Chondrocyte (in vitro differentiated cells): ENCODE results near the gene ANO2. TPM values are rescaled to one million over a fixed set of nuclear protein-coding genes. Genes with fewer than 3 reads are reported as not detected.
A peak's percentile ranks its signal among the peaks of the same experiment; 100 is the strongest.

Experiments
- DNase-seq: peaks from one replicate; pipeline ENCODE4 v3.0.0; 2021; ENCODE audit warnings: mixed read lengths, low spot score
- H3K27ac Mint-ChIP-seq: one replicate; pipeline ENCODE4 v1.8.0; 2021; ENCODE audit warnings: mild to moderate bottlenecking, moderate library complexity, mixed read lengths; ENCODE audit not compliant: unreplicated experiment
- H3K27me3 Mint-ChIP-seq: 2 replicates; pipeline ENCODE4 v1.8.0; 2021; ENCODE audit warnings: low read depth, mixed read lengths
- H3K36me3 Mint-ChIP-seq: 2 replicates; pipeline ENCODE4 v1.8.0; 2021; ENCODE audit warnings: low read depth, mixed read lengths
- H3K4me1 Mint-ChIP-seq: 2 replicates; pipeline ENCODE4 v1.8.0; 2021; ENCODE audit warnings: low read depth, mild to moderate bottlenecking, mixed read lengths
- H3K4me3 Mint-ChIP-seq: one replicate; pipeline ENCODE4 v1.8.0; 2021; ENCODE audit warnings: mild to moderate bottlenecking, moderate library complexity, mixed read lengths; ENCODE audit not compliant: unreplicated experiment
- H3K9me3 Mint-ChIP-seq: 2 replicates; pipeline ENCODE4 v1.8.0; 2021; ENCODE audit warnings: low read depth, mixed read lengths
- CTCF ChIP-seq: fragments of 200-600 bp; sonication (generic); IDR thresholded peaks from 2 replicates; pipeline ENCODE4 v1.5.0; 2021; ENCODE audit warnings: antibody characterized with exemption, mild to moderate bottlenecking, moderate library complexity
- total RNA-seq: library from RNA; stranded (reverse); gene quantifications from 3 replicates; pipeline ENCODE4 v1.2.1, GENCODE V29; 2021

ANO2 gene
- total RNA-seq, 1 donor from 2014 or later: 0.47 TPM

- Mint-ChIP-seq H3K27ac (no peak overlapping the region), H3K4me1 (peaks cover 3% of the 10 kb centered on the region), H3K4me3 (no peak overlapping the region), H3K27me3 (peaks cover 1% of the 10 kb centered on the region), H3K36me3 (no peaks in the 10 kb centered on the region), H3K9me3 (peaks cover under 1% of the 10 kb centered on the region)
- no peak for TF ChIP-seq CTCF
- DNase-seq: peak; percentile 92
Observed at GRCh38 chr12:5985471-5985870, 40.4 kb upstream of the ANO2 start.

- Mint-ChIP-seq H3K9me3 (peaks cover 4% of the 10 kb centered on the region), H3K27me3 (peaks cover 4% of the 10 kb centered on the region), H3K4me3 (no peak overlapping the region), H3K36me3 (no peaks in the 10 kb centered on the region), H3K27ac (no peak overlapping the region), H3K4me1 (peaks cover 3% of the 10 kb centered on the region)
- DNase-seq: no peak
- TF ChIP-seq CTCF: no peak
Observed at GRCh38 chr12:5984873-5985272, 39.8 kb upstream of the ANO2 start.

- Mint-ChIP-seq H3K4me1 (no peaks in the 10 kb centered on the region), H3K27me3 (peaks cover 5% of the 10 kb centered on the region), H3K36me3 (no peaks in the 10 kb centered on the region), H3K27ac (no peak overlapping the region), H3K4me3 (no peak overlapping the region), H3K9me3 (peaks cover 4% of the 10 kb centered on the region)
- no peak for DNase-seq
- TF ChIP-seq CTCF: no peak
Observed at GRCh38 chr12:5982106-5982505, 37.0 kb upstream of the ANO2 start.

GRCh38 chr12:5977556-5977955, 32.5 kb upstream of the ANO2 start:
- peaks cover 25% of the 10 kb centered on the region for H3K27me3 Mint-ChIP-seq
- no peak for TF ChIP-seq CTCF
- H3K4me1 Mint-ChIP-seq: no peaks in the 10 kb centered on the region
- H3K4me3 Mint-ChIP-seq: no peak overlapping the region
- no peak overlapping the region for H3K27ac Mint-ChIP-seq
- peaks cover 4% of the 10 kb centered on the region for H3K9me3 Mint-ChIP-seq
- H3K36me3 Mint-ChIP-seq: no peaks in the 10 kb centered on the region
- no peak for DNase-seq

GRCh38 chr12:5976711-5977110, 31.7 kb upstream of the ANO2 start:
- DNase-seq: no peak
- Mint-ChIP-seq H3K4me1 (no peaks in the 10 kb centered on the region), H3K4me3 (no peak overlapping the region), H3K27ac (no peak overlapping the region), H3K36me3 (no peaks in the 10 kb centered on the region), H3K27me3 (peaks cover 32% of the 10 kb centered on the region), H3K9me3 (peaks cover 4% of the 10 kb centered on the region)
- TF ChIP-seq CTCF: no peak
